Fibroblast of gingiva (primary cell): Measurements from ENCODE around the gene FEN1.

Experiments
- DNase-seq: peaks from one replicate; pipeline ENCODE4 v3.0.0-alpha.2; 2011; ENCODE audit warnings: low read depth

Gene FEN1

DNA sequence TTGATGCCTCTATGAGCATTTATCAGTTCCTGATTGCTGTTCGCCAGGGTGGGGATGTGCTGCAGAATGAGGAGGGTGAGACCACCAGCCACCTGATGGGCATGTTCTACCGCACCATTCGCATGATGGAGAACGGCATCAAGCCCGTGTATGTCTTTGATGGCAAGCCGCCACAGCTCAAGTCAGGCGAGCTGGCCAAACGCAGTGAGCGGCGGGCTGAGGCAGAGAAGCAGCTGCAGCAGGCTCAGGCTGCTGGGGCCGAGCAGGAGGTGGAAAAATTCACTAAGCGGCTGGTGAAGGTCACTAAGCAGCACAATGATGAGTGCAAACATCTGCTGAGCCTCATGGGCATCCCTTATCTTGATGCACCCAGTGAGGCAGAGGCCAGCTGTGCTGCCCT is 2.7 kb downstream of the FEN1 start:
- no peak for DNase-seq

DNA sequence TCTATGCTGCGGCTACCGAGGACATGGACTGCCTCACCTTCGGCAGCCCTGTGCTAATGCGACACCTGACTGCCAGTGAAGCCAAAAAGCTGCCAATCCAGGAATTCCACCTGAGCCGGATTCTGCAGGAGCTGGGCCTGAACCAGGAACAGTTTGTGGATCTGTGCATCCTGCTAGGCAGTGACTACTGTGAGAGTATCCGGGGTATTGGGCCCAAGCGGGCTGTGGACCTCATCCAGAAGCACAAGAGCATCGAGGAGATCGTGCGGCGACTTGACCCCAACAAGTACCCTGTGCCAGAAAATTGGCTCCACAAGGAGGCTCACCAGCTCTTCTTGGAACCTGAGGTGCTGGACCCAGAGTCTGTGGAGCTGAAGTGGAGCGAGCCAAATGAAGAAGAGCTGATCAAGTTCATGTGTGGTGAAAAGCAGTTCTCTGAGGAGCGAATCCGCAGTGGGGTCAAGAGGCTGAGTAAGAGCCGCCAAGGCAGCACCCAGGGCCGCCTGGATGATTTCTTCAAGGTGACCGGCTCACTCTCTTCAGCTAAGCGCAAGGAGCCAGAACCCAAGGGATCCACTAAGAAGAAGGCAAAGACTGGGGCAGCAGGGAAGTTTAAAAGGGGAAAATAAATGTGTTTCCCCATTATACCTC is 3.3 kb downstream of the FEN1 start:
- no peak for DNase-seq

DNA sequence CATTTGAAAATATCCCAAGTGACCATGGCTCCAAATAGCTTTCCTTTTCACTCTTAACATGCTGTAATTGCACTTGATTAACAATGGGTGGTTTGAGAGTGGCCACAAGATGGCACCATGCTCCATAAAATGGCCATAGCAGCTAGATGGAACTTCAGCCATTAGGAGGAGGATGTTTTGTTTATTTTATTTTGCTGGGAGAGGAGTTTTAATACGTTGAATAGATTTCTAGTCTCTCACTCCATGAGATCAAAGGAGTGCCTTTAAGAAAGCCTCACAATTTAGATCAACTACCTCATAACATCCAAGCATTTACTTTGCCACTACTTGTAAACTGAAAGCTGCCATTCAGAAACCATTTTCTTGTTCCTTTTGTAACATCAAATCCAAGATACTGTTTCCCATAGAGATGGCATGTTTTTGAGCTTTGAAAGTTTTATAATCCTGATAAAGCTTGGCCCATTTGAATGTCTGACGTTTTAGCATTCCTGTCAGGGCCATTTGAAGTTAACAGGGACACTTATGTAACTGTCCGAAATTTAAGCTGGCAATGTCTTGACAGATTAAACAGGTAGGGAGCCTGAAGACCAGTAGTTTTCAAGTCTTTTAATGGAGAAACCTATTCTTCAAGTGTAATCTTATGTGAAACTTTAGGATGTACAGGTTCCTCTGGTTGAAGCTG is 4.7 kb downstream of the FEN1 start:
- DNase-seq = peak; percentile 81

DNA sequence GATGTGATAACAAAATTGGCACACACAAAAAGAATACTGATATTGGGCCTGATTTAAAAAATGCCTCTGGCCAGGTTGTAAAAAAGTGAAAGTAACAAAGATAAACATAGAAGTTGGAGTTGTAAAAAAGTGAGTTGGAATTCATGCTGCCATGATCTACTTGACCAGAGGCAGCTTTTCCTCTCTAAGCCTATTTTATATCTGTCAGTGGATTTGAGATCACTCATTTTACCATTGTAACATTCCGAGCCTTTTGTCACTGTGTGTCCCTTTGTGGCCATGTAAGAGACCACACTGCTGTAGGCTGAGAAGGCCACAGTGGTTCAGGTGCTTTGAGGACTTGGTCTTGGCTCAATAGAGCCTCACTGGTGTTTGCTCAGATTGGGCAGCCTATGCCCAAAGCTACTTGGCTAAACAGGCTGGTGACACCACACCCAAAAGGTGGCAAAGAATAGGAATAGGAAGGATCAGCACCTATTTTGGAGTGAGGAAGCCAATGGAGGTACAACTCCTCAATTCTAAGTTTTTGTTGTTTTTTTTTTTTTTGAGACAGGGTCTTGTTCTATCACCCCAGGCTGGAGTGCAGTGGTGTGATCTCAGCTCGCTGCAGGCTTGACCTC is 7.1 kb downstream of the FEN1 start:
- DNase-seq = no peak

DNA sequence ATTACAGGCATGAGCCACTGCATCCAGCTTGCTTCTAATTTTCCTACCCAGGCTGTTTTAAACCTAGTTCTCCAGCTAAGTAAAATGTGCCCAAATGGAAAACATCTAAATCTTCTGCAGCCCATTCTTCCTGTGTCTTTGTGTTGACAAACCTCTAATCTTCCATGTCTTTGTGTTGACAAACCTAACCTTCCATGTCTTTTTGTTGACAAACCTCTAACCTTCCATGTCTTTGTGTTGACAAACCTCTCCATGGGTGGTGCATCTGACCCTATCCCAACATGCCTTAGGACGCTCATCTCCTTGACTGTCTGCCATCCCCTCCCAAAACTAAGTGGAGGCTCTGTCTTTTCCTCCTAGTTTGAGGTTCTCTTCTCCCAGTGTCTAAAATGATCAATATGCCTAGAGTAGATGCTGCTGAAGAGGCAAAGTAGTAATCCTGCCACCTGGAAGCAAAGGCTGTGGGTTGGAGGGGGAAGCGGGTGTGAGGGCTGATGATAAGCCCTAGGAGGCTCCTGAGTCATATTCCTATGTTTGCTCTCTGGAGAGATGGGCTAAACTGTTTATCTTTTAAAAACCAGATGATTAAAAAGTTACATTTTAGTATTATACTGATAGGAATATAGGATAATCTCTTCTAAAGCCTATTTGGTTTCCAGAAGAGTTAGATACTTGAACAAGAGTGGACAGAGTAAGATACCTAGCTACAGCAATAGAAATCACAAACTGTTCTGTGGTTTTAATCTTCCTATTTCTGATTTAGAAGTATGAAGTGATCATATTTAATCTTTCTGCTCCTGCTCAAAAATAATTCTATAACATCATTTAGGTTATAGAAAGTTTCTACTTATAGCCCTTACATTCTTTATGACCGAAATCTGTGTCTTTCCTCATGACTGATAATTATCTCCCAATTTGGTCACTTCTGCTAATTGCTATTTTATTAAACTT is 7.9 kb downstream of the FEN1 start:
- DNase-seq = no peak

DNA sequence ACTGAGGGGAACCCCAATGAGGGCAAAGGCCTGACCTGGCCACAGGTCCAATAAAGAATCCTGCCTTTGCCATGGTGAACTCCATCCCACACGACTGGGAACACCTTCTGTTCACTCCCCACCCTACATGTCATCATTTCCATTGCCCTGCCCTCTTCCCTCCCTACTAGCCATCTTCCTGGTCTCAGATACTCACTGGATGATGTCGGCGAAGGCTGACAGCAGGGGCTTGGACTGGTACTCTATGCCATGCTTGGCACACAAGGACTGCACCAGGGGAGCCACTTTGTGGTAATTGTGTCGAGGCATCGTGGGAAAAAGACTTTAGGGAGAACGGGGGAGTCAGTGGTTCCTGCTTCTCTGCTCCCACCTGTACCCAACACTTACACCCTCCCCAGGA is 9.9 kb downstream of the FEN1 start:
- no peak for DNase-seq

DNA sequence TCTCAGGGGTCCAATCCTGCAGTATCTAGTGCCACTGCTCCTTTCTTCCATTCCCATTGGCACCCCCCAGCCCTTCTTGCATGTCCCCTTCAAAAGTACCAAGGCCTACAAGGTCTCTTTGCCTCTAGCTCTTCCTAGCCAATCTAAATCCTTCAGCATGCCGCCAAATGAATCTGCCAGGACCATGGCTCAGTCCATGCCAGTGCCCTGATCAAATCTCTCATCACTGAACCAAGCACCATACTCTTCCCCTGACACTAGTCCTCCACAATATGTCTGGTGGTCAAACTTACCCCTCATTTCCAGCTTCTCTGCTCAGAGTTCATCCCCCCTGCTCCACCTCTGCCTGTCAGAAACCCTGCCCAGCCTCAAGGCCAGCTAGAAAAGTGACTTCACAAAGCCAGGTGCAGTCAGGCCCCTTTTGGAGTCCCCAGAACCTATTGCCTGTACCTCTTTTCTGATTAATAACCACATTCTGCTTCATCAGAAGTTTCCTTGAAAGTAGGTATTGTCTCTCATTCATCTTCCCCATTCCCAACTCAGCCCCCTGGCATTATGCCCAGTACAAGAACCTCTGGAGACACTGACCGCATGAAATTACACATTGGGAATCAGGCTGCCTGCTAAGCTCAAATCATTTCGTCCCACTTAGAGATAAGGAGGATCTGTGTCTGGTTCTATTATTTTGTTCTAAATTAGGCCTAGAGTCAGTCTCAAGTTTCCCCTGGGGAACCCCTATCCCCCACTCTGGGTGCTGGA is 11.4 kb downstream of the FEN1 start:
- no peak for DNase-seq

DNA sequence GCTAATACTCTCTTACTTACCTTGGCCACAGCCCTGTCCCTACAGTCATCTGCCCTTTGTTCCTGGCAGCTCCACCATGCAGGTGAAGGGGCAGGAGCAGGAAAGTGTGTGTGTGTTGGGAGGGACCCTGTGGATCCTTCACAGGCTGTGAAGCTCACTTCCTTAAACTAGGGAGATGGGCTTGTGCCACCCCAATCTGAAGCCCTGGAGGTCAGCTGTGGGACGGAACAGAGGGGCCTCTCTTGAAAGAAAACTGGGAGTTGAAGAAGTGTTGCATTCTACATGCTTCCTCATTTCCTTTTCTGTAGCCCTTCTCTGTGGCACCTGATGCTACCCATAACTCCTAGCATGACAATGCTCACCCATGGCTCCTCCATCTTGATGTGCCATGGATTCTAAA is 12.4 kb downstream of the FEN1 start:
- no peak for DNase-seq

DNA sequence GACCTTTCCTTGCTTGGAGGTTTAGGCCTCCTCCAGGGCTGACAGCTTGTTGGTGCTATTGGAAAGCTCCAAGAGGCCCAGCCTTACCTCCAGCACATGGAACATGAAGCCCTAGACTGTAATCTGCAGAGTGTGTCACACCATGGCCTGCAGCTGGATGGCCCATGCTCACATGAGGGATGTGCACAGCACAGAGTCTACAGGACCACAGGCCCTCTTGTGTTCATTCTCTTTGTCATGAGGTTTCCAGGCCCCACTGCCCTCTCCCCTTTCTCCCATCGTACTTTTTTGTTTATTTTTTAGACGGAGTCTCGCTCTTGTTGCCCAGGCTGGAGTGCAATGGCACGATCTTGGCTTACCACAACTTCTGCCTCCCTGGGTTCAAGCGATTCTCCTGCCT is 14.1 kb downstream of the FEN1 start:
- DNase-seq = no peak

DNA sequence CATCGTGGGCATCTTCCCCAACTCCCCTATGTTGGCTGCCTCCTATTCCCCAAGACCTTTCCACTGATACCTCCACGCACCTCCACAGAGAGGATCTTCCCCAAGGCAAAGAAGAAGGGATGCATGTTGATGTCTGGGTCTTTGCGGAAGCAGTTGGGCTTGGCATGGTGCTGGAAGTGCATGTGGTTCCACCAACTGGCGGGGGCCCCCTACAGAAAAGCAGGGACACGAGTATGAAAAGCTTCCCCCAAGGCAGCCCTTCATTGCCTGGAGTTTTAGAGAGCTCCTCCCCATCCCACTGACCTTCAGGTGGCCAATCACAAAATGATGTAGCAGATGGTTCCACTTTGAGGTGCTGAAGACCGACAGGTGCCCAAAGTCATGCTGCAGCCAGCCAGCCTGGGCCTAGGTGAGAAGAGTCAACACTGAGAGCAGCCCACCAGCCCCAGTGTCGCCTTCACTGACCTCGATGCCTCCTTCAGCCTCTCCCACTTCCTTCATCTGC is 18.0 kb downstream of the FEN1 start:
- DNase-seq = no peak

DNA sequence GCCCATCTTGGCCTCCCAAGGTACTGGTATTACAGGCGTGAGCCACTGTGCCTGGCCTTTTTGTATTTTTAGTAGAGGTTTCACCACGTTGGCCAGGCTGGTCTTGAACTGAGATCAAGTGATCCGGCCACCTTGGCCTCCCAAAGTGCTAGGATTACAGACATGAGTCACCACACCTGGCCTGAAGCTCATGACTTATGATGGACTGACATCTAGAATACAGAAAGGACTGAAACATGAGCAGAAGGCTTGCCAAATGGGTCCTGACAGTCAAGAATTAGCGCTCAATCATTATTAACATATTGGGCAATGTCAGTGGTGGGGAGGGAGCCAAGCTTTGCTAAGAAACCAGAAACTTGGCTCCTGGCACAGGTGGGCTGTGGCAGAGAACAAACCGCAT is 19.1 kb downstream of the FEN1 start:
- no peak for DNase-seq

DNA sequence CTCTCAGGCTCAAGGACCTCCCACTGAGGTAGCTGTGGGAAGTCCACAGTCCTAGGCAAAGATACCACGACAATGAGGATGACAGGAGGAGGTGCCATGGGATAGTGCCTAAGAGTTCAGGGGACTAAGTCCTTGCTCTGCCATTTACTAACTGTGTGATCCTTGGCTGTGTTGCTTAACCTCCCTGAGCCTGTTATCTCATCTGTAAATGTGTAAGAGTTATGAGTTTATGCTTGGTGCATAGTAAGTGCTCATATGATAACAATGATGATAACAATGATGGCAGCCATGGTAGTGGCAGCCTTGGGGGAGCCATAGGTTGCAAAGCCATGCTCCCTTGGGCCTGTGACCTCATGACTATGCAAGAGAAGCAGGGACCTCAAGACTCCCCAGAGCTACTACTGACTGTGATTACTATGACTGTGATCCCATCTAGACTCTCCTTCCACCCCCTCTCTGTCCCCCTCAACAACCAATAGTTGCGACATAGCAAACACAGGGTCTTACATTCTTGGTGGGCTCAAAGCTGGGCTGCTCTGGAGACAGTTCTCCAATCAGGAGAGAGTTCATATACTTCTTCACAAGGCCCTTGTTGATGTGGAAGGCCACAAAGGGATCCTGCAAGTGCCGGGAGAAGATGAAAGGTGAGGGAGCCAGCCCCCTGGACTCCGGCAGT is 20.2 kb downstream of the FEN1 start:
- no peak for DNase-seq

DNA sequence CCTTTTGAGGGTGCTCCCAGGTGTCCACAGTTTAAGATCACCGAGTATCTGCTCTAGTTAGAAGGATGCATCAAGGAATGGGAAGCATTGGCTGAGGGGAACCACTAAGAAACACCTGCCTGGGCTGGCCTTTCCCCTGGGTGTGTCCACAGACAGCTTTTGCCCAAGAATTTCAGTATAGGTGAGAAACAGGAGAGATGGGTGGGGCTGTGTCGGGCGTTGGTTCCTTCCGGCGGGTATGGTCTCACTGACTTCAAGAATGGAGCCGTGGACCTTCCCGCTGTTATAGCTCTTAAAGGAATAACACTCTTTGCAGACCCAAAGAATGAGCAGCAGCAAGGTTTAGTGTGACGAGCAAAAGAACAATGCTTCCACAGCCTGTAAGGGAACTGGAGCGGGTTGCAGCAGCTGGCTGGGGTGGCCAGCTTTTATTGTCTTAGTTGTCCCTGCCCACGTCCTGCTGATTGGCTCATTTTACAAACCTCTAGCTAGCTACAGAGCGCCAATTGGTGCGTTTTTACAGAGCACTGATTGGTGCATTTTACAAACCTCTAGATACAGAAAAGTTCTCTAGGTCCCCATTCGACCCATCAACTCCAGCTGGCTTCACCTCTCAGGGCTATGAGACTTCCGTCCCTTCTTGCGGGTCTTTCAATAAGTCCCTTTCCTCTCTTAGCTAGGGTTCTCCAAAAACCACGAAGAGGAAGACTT is 21.7 kb downstream of the FEN1 start:
- DNase-seq = peak; percentile 46

DNA sequence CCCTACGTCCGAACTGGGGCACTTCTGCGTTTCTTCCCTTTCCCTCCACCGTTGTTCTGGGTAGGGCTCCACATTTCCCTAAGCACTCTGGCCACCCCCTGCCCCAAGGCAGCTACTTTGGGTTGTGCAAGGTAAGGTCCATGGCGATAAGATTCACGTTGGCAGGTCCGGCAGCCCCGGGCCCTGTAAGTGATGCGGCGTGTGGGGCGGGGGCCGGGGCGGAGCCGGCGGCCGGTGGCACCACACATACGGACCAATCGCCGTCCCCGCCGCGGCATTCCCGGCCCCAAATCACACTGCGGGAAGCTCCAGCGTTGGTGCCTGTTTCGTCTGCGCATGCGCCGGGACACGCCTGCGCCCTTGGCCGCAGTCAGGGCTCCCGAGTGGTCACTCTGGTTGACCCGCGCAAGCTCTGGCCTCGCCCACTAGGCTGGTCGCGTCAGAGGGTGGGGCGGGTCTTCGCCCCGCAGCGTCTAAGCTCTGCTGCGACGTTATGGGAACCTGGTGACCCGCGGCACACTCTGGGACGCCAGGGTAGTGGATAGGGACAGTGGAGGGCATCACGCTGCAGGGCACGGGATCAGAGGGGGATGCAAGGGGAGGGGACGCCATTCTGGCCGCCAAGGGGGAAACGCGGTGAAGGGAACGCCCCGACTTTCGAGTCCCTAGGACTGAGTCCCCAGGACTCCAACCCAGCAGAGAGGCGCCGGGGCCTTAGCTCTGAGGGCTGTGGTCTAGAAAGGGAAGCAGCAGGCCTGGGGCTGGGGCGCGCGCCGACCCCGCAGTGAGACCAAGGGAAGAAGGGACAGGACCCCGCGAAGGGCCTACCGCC is 22.5 kb downstream of the FEN1 start:
- DNase-seq = peak; percentile 98

DNA sequence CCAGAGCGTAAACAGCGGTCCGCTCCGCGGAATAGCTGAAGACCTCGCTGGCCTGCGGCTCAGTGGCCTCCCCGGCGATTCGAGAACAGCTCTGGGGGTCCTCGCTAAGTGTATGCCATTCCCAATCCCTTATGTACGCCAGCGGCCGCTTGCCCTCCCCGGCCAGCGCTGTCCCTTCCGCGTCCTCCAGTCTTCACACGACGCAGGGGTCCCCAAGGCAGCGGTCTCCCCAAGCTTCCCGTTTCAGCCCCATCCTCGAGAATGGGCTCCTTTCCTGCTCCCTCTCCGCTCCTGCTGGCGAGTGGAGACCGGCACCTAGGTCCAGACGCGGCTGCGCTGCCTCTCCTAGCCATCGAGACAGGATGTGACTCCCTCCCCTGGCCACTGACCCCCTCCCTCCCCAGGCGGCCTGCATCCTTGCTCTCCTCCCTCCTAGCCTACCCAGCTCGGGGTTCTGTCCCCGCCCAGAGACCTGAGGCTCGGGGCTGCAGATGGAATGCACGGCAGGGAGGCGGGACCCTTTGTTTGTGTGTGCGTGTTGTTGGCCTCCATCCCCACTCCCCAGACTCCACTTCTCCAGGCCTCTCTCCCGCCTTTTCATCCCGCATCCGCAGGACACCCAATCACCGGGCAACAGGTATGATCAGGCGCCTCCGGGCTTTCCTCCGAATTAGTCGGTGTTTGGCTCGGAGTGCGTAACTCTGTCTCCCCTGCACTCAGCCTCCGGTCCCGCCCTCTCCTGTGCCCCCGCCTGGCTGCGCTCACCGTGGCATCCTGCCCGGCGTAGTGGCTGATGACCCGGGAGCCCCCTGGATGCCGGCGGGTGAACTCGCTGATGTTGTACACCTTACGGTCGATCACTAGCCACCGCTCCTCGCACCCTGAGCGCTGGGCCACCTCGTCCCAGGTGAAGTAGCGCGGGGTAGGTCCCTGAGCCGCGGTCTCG is 23.4 kb downstream of the FEN1 start:
- peak; percentile 70 for DNase-seq

DNA sequence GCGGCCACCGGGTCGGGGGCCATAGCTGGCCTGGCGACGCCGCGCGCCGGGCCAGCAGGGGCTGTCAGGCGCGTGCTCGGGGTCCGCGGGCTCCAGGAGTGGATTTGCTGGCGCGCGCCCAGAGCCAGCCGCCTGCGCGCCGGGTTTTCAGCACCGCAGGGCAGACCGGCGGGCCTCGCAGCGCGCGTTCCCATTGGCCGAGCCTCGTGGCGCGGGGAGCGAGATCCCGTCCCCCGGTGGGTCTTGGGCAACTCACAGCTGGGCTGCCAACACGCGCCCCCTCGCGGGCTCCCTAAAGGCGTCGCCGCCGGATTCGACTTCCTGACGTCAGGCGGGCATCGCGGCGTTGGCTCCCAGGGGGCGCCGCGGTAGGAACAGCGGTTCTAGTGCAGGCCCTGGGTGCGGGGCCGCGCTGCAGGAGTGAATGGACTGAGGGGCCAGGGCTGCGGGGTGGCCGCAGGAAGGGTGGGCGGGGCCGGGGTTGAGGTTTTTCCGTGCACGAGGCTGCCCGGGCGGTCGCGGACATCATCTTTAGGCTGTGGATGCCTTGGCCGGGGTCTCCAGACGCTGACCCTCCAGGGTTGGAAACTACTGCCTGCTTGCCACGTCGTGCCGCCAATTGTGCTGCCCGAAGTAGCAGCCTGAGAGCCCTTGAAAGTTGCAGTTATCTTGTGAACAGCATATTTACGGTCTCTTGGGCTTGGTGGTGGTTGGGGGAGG is 24.2 kb downstream of the FEN1 start, which contains the start of gene FADS1:
Gene FADS1, minus strand, starts transcription at position 268 of the 720 bp plus-strand sequence. Its CDS starts 74 bp downstream, at position 194.
- DNase-seq = peak; percentile 97

DNA sequence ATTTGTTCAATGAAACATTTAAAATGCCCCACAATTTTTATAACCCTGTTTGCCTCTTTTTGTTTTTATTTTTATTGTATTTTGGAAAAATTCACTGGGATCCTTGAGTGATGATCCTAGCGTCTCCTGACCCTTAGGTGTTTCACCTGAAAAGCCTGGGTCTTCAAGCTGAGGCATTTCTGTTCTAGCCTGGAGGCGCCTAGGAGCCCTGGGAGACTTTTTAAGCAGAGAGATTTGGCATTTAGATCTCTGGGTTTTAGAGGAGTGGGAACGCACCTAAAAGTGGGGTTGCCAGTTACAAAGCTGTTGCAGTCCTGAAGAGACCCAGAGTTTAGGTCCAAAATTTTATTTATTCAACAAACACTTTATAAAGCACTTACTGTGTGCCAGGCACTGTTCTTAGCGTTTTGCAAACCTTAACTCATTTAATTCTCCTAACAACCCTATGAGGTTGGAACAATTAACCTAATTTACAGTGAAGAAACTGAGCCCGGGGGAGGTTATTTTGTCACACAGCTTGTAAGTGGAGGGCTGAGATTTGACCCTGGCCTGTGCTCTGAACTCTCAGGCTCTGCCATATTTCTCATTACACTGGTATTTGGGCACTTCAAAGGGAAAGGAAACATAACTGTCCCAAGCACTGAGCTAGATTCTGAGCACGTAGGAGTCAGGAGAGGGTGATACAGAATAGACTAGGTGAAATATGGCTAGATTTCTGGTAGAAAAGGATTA is 24.9 kb downstream of the FEN1 start:
- no peak for DNase-seq
